Measurements from ENCODE around the gene FBN1.

DNA sequence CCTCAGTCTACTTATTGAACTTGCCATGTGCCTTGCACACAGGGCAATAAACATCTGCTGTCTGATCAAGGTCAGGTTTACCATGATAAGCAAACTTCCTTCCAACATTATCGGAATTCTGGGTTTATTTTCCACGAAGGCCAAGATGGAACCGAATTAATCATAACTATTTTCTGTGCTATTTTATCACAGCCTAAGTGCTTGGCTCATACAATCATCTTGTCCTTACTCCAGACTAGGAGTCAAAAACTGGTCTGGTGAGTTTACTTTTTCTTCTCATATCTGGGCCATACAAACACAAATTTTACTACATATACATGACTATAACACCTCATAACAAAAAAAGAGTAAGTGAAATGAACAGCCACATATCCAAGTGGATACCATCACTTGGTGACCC is 2.3 kb downstream of the FBN1 start:
- TF ChIP-seq, protein P1, sequence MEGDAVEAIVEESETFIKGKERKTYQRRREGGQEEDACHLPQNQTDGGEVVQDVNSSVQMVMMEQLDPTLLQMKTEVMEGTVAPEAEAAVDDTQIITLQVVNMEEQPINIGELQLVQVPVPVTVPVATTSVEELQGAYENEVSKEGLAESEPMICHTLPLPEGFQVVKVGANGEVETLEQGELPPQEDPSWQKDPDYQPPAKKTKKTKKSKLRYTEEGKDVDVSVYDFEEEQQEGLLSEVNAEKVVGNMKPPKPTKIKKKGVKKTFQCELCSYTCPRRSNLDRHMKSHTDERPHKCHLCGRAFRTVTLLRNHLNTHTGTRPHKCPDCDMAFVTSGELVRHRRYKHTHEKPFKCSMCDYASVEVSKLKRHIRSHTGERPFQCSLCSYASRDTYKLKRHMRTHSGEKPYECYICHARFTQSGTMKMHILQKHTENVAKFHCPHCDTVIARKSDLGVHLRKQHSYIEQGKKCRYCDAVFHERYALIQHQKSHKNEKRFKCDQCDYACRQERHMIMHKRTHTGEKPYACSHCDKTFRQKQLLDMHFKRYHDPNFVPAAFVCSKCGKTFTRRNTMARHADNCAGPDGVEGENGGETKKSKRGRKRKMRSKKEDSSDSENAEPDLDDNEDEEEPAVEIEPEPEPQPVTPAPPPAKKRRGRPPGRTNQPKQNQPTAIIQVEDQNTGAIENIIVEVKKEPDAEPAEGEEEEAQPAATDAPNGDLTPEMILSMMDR (conservative IDR thresholded peaks at IDR 0.05): no peak
- no peak for TF ChIP-seq ZFX (IDR thresholded peaks at IDR 0.05)

All from C4-2B (cell line).